Transverse colon (tissue), 4 donors: ENCODE data around the gene C6orf62.

ENCODE experiments used
- EP300 ChIP-seq: sonication (generic); formaldehyde crosslinking; IDR thresholded peaks from one replicate; pipeline ENCODE4 v1.6.1; 2017; ENCODE audit warnings: antibody characterized with exemption, low read depth
- POLR2A ChIP-seq: fragments of 450-650 bp; IDR thresholded peaks from one replicate; pipeline ENCODE4 v1.6.1; 2016; ENCODE audit warnings: antibody characterized with exemption, mild to moderate bottlenecking, moderate library complexity
- POLR2AphosphoS5 ChIP-seq, 3 donors: sonication (generic); formaldehyde crosslinking; IDR thresholded peaks; one replicate each; pipeline ENCODE4 v1.6.1; 2016; ENCODE audit warnings: antibody characterized with exemption in 3 of 3
- TF ChIP-seq, protein P1 (sequence below), 5 experiments: fragments of 200-600 bp in 3 of 5; fragments of 450-650 bp in 2 of 5; sonication (generic) in 3 of 5; IDR thresholded peaks; 1 replicate in 2 of 5; 2 replicates in 3 of 5; pipeline ENCODE4 v1.5.1; 2016 to 2017; ENCODE audit warnings: antibody characterized with exemption in 5 of 5, inconsistent platforms in 3 of 5, mild to moderate bottlenecking in 2 of 5, moderate library complexity in 1 of 5

GRCh38 chr6:24694198-24694597 is 24.8 kb downstream of the C6orf62 start:
- TF ChIP-seq, protein P1, sequence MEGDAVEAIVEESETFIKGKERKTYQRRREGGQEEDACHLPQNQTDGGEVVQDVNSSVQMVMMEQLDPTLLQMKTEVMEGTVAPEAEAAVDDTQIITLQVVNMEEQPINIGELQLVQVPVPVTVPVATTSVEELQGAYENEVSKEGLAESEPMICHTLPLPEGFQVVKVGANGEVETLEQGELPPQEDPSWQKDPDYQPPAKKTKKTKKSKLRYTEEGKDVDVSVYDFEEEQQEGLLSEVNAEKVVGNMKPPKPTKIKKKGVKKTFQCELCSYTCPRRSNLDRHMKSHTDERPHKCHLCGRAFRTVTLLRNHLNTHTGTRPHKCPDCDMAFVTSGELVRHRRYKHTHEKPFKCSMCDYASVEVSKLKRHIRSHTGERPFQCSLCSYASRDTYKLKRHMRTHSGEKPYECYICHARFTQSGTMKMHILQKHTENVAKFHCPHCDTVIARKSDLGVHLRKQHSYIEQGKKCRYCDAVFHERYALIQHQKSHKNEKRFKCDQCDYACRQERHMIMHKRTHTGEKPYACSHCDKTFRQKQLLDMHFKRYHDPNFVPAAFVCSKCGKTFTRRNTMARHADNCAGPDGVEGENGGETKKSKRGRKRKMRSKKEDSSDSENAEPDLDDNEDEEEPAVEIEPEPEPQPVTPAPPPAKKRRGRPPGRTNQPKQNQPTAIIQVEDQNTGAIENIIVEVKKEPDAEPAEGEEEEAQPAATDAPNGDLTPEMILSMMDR (IDR thresholded peaks at IDR 0.05), result no peak
- no peak for TF ChIP-seq POLR2AphosphoS5 (IDR thresholded peaks at IDR 0.05)
- TF ChIP-seq POLR2A, result no peak
- no peak for TF ChIP-seq EP300
